ENCODE results near the gene CENPB.
"Not testable (repeated sequence)": the region's sequence is repeated elsewhere in the genome, so short reads cannot be mapped to it uniquely, and the experiment has no call there.

The CENPB gene

DNA sequence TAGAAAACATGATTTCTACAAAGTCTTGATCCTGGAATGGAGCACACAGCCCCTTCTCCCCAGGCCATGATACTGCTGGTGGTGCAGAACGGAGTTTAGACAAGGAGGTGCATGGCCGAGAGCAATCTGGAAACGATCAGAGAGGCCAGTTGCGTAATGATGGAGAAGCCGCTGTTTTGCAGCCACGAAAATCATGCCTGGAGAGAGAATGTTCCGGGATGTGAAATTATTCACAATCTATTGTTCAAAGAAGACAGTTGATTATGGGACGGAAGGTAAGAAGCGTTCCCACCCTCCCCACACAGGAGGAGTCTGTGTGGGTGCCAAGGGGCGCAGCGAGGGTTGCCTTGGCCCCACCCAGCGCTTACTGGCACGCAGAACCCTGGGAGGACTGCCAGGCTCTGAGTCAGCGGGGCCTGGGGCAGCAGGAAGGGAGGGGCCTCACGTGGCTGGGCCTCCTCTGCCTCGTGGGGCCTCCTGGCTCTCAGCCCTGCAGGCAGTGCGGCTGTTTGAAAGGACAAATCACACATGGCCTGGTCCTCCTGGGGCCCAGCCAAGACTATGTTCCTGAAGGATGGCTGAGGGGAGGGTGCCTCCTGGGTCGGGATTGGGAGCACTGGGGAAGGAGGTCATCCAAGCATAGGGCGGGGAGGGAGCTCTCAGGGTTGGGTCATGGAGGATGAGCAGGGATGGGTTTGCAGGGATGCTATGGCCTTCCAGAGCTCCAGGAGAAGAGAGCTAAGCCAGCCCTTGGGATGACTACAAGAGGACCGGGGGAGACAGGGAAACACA is 25.1 kb upstream of the CENPB start:
- peak; percentile 93 for DNase-seq

DNA sequence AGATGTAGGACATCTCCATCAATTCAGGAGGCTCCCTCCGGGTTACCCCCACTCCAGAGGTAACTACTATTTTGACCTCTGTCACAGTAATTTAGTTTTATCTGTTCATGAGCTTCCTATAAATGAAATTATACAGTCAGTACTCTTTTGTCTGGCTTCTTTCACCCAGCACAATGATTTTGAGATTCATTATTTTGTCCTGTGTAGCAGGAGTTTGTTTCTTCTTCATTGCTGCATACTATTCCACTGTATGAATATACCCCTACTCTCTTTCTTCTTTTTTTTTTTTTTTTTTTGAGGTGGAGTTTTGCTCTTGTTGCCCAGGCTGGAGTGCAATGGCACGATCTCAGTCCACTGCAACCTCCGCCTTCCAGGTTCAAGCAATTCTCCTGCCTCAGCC is 22.0 kb upstream of the CENPB start:
- no peak for DNase-seq

DNA sequence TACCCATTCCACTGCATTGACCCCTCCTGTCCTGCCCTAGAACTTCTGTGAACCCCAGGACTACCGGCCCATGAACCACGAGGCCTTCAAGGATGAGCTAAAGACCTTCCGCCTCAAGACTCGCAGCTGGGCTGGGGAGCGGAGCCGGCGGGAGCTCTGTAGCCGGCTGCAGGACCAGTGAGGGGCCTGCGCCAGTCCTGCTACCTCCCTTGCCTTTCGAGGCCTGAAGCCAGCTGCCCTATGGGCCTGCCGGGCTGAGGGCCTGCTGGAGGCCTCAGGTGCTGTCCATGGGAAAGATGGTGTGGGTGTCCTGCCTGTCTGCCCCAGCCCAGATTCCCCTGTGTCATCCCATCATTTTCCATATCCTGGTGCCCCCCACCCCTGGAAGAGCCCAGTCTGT is 18.2 kb upstream of the CENPB start:
- DNase-seq: no peak

DNA sequence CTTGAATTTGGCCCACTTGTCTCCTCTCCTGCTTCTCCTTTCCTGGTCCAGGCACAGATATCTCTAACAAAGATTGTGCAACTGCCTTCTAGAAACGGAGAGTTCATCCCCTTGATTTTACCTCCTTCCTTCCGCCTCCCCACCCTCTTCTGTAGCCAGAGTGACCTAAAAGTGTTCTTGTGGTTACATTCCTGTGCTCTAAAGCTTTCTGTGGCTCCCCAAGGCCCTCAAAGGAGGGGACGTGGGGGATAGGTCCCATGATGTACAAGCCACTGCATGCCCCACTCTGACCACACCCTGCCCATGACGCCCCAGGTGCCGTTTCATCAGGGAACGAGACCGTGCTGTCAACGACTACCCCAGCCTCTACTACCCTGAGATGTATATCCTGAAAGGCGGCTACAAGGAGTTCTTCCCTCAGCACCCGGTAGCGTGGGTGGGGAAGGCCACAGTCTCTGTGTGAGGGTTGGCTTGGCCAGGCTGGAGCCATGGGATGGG is 17.8 kb upstream of the CENPB start:
- DNase-seq: no peak

DNA sequence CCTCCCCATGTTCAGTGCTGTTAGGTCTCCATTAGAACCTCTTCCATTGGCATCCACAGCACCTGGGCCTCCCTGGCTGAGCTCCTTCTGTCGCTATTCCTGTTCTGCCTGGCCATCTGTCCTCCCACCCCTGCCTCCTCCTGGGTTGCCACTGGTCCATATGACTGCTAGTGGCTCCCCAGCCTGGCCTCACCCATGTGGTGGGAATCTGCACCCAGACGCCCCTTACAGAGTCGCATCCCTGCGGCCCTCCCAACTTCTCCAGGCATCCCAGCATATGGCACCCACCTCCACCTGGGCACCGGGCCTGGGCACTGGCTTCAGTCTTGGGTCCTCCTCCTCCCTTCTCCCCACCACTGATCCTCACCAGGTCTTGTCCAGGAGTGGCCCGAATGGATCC is 17.3 kb upstream of the CENPB start:
- DNase-seq: no peak

DNA sequence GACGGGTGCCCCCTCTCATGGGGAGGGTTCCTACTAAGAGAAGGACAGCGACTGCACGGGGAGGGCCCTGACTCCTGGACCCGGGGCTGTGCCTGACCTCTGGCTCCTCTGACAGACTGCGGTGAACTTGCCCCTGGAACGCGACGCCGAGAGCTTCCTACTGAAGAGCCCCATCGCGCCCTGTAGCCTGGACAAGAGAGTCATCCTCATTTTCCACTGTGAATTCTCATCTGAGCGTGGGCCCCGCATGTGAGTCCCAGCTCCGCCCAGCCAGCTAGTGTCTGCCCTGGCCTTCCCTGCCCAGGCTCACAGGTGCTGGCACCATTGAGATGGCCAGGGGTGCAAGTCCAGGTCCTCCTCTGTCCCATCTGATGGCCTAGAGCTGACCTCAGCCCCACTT is 16.7 kb upstream of the CENPB start:
- DNase-seq: no peak

DNA sequence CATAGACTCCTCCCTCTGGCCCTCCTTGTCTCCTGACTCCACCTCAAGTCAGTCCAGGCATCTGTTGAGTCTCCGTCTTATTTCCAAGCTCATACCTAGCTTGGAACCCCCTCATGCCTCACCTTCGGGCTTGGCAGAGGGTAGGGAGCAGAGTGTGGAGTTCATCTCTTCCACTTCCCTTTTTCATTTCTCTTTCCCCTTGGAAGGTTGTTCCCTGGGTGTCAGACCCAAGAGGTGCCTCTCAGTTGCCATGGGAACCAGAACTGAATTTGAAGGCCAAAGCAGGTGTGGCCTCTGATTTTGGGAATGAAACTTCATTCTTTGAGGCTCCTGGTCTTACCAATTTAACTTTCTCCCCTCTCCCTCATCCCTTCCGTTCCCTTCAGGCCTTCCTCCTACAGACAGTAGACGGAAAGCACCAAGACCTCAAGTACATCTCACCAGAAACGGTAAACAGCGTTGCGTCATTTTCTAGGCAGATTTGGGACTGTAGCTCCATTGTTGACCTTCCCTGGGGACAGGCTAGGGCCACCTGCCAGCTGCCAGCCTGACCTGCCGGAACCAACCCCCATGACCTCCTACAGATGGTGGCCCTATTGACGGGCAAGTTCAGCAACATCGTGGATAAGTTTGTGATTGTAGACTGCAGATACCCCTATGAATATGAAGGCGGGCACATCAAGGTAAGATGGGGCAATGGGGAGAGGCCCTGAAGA is 16.1 kb upstream of the CENPB start:
- DNase-seq: no peak

DNA sequence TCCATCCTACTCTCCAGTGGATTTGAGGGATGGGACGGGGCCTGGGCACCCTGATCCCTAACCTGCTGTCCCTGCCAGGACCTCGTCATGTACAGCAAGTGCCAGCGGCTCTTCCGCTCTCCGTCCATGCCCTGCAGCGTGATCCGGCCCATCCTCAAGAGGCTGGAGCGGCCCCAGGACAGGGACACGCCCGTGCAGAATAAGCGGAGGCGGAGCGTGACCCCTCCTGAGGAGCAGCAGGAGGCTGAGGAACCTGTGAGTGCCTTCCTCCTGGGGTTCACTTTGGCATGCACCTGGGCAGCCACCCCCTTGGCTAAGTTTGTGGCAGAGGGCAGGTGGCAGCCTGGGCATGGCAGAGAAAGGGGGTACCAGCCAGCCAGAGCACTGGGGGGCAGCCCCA is 15.3 kb upstream of the CENPB start:
- DNase-seq: no peak

DNA sequence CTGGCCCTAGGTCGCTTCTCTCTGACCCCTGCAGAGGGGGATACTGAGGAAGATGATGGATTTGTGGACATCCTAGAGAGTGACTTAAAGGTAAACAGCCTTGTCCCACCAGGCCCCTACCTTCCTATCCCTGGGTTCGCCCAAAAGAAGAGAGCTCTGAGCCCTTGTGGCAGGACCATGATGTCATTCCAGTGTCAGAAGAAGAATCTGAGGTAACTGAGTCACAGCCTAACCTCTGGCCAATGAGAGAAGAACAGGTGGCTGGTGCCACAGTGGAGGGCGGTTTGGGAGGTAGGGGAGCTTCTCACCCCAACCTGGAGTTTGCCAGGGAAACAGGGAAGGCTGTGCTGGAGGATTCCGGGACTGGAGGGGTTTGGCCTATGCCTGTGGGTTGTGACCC is 14.8 kb upstream of the CENPB start:
- DNase-seq: no peak

DNA sequence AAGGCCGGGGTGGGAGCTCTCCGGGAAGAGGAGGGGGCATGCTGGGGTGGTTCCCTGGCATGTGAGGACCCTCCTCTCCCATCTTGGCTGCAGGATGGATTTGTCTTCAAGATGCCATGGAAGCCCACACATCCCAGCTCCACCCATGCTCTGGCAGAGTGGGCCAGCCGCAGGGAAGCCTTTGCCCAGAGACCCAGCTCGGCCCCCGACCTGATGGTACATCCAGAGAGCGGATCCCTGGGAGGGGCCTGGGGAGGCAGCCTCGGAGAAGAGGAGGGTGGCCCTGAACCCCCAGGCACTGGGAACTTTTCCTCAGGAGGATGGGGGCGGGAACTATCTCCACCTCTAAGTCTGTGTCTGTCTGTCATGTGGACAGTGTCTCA is 14.3 kb upstream of the CENPB start:
- no peak for DNase-seq

DNA sequence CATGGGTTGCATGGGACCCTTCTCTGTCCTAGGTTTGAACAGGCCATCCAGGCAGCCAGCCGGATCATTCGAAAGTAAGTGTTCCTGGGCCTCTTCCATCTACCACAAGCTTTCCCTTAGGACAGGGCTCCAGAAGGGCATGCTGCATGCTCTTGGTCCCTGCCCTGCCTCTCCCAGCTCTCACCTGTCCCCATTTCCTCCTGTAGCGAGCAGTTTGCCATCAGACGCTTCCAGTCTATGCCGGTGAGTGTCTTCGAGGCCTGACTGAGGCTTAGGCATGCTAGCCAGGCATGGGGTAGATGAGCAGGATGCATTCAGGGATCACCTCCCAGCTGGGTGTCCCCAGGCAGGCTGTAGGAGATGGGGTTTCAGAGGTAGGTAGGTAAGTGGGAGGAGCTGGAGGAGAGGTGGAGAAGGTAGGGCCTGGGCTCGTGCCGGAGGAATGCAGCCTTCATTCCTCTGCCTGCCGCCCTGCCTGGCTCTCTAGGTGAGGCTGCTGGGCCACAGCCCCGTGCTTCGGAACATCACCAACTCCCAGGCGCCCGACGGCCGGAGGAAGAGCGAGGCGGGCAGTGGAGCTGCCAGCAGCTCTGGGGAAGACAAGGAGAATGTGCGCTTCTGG is 13.8 kb upstream of the CENPB start:
- no peak for DNase-seq

DNA sequence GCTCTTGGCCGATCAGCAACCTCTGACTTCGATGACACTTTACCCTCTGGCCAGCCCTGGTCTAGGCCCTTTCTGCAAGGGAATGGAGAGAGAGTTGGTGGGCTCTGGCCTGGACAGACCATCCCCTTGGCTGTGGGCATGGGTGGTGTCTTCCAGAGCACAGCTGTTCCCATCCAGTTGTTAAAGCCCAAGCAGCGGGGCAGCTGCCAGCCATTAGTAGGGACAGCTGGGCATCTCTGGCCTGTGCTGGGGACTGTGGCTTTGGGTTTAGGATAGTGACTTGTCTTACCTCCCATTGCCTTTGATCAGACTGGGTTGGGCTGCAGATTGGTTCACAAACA is 12.3 kb upstream of the CENPB start:
- no peak for DNase-seq

DNA sequence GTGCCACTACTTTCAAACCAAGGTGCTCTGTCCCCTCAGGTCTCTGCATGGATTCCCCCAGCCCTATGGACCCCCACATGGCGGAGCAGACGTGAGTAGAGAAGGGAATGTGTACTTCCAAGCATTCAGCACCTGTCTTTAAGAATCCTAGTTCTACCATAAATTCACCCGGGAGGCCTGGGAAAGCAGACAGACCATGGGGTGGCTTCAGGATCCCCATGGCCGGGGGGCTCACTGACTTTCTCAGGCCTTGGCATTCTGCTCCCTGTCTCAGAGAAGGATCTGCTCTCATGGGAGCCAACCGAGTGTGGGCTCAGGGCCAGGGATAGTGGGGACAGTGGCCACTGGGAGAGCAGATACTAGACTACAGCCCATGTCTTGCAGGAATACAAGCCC is 11.8 kb upstream of the CENPB start:
- no peak for DNase-seq

DNA sequence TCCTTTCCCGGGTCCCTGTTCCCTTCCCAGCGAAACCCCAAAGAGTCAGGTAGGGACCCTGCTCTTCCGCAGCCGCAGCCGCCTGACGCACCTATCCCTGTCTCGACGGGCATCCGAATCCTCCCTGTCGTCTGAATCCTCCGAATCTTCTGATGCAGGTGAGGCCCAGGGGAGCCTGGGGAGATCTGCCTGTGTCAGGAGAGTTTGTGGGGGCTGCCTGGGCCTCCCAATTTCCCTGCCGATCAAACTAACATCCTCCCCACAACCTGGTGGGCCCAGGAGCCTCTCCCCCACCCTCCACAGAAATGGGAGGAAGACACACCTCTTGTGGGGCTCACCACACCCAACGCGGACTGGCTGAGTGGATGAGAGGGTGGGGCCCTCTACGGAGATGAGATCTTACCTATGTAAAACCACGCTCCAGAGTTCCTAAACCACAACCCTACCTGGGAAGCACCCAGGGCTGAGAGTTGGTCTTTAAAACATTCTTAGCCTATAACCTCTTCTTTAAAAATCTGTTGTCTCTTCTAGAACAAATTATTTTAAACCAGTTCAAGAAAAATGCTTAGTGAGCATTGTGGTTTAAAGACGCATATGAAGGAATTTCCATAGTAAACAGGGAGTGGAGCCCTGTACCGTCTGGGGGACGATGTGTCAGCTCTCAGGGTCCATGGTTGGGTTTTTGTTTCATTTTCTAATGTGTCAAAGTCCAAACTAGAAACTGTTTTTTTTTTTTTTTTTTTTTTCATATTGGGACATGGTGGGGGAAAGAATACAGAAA is 11.2 kb upstream of the CENPB start:
- peak; percentile 47 for DNase-seq

DNA sequence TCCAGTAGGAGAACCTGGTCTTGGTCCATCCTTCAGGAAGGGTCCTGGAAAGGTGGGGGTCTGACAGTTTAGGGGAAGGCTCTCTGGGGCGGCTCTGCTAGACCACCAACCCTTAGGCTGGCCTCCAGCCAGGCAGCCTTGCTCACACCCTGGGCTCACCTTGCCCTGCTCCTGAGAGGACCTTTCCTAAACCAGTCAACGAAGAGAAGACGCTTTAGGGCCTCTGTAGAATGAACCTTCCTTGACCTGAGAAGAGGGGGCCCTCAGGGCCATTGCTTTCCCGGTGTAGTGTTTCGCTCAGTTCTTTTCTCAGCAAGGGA is 10.6 kb upstream of the CENPB start:
- DNase-seq: no peak

DNA sequence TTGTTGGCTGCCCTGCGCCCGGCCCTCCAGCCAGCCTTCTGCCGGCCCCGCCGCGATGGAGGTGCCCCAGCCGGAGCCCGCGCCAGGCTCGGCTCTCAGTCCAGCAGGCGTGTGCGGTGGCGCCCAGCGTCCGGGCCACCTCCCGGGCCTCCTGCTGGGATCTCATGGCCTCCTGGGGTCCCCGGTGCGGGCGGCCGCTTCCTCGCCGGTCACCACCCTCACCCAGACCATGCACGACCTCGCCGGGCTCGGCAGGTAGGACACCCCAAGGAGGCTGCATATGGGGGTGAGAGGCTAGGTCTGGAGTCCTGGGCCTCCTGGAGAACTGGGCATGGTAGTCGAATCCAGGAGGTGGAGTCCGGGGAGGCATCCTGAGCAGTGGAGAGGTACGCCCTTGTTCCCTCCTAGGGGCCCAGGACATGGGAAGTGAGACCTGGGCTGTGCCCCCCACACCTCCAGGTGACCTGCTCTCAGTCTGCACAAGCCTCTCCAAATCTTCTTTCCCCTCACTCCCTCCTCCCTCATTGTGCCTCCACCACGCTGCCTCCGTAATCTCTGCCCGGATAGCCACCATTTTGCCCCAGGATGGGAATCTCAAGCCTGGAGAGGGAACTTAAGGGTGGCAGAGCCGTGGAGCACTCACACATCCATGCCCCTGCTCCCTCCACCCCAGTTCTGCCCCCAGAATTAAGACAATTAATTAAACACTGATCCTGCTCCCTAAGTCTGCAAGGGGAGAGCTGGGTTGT is 10.1 kb upstream of the CENPB start:
- no peak for DNase-seq

DNA sequence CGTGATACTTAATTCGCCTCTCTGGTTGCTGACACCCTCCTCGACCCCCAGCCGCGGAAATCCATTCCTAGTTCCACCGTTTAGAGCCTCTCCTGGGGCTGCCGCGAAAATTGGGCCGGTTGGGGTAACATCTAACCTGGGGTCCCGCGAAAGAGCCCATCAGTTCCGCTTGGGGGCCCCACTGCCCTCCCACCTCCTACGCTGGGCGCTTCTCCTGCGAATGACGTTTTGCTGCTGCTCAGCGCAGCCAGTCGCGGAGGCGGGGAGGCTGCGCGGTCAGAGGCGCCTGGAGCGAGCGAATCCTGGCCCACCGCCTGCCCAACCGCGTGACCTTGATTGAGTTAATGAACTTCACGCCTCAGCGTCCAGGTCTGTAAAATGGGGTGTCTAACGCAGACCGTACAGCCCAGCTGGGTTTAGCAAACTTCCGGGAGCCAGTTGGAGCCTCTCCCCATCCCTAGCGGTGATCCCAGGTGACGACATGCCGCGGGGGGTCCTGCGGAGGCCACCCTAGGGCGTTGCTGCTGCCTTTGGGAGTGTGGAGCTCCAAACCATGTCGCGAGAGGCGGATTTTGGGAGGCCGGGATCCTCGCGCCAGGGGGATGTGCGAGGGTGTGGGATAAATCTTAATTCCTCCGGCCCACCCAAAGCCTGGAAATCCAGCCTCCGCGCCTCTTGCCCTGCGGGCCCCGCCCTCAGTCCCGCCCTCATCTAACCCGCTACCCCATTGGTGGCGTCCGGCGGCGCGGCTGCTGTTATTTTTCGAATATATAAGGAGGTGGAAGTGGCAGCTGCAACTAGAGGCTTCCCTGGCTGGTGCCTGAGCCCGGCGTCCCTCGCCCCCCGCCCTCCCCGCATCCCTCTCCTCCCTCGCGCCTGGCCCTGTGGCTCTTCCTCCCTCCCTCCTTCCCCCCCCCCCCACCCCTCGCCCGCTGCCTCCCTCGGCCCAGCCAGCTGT is 9.2 kb upstream of the CENPB start, which contains the start of gene CDC25B:
CDC25B (plus strand) TSS at position 800 of the 958 bp plus-strand sequence. CDS start 222 bp downstream, outside the sequence.
- peak; percentile 90 for DNase-seq

DNA sequence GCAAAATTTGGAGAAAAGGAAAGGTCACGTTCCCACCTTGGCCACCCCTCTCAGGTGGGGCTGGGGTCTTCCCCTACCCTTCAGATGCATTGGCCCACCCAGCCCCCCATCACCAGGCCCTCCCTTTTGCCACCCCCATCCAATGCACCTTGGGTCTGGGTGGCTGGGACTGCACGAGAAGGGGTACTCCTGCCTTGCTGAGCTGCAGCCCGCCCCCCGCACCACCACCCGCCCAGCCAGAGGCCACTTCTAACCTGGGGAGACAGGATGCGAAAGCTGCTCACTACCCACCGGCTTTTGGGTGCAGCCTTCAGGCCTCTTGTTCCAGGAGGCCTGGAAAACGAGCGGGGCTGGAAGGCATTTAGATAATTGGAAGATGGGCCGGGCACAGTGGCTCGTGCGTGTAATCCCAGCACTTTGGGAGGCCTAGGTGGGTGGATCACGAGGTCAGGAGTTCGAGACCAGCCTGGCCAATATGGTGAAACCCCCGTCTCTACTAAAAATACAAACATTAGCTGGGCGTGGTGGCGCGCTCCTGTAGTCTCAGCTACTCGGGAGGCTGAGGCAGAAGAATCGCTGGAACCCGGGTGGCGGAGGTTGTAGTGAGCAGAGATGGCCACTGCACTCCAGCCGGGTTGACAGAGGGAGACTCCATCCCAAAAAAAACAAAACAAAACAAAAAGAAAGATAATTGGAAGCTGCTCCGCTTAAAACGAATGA is 8.3 kb upstream of the CENPB start:
- no peak for DNase-seq

DNA sequence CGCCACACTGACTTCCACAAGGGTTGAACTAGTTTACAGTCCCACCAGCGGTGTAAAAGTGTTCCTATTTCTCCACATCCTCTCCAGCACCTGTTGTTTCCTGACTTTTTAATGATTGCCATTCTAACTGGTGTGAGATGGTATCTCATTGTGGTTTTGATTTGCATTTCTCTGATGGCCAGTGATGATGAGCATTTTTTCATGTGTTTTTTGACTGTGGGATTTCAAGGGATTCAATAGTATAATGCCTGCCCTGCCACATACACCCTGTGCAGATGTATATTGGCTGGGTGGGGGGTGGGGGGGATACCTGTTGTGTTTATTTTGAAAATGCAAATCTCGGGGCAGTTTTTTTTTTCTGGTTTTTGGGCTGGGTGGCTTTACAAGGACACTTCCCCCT is 7.6 kb upstream of the CENPB start:
- not testable (repeated sequence) for DNase-seq

DNA sequence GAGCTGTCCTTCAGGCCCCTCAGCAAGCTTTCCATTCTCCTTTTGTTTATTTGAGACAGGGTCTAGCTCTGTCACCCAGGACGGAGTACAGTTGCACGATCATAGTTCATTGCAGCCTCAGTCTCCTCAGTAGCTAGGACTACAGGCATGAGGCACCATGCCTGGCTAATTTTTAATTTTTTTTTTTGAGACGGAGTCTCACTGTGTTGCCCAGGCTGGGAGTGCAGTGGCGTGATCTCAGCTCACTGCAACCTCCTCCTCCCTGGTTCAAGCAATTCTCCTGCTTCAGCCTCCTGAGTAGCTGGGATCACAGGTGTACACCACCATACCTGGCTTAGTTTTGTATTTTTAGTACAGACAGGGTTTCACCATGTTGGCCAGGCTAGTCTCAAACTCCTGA is 2.7 kb upstream of the CENPB start:
- DNase-seq: not testable (repeated sequence)

DNA sequence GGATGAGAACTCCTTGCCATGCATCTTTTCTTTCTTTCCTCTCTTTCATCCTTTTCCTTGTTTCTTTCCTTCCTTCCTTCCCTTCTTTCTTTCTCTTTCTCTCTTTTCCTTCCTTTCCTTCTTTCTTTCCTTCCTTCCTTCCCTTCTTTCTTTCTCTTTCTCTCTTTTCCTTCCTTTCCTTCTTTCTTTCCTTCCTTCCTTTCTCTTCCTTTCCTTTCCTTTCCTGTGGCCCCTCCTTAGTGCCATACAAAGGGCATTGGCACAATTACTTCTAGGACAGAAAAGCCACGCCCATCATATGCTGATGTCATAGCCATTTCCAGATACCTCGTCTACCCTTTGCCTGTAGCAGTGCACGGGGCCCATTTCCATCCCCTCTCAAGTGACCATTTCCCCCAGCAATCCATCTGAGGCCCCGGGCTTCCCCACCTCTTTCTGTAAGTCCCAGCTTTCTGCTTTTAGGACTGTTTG is 2.2 kb upstream of the CENPB start:
- DNase-seq: no peak

Data from stimulated activated CD4-positive, alpha-beta T cell treated with anti-CD3 and anti-CD28 coated beads, Interleukin-4, amount 100 ng/mL, for 24 hours (primary cell).